Measurements from ENCODE around the gene THADA.

The THADA gene

GRCh38 chr2:43258547-43259156 lies 337.2 kb downstream of the THADA start:
- H3K36me3 ChIP-seq (ENCODE audit: low read length) = no peaks in the 10 kb centered on the region
- no peak overlapping the region for H2AFZ ChIP-seq (ENCODE audit: low read depth, low read length, severe bottlenecking)
- no peaks in the 10 kb centered on the region for H3K9me2 ChIP-seq (replicated peaks; ENCODE audit: insufficient read depth, low read length)
- H3K9ac ChIP-seq (ENCODE audit: low read length) = no peak overlapping the region
- H3F3A ChIP-seq (ENCODE audit: insufficient read depth) = no peaks in the 10 kb centered on the region
- H4K20me1 ChIP-seq (ENCODE audit: low read depth, low read length) = no peaks in the 10 kb centered on the region
- H3K27me3 ChIP-seq (ENCODE audit: low read length) = no peaks in the 10 kb centered on the region
- no peaks in the 10 kb centered on the region for H3K9me3 ChIP-seq (ENCODE audit: insufficient read depth, low read length)
- no peak overlapping the region for H3K4me2 ChIP-seq (ENCODE audit: low read depth, low read length, poor library complexity, severe bottlenecking)
- H3K27ac ChIP-seq (ENCODE audit: low read depth, low read length) = no peak overlapping the region
- H3K4me3 ChIP-seq (ENCODE audit: insufficient read depth, low read length, poor library complexity, severe bottlenecking) = no peak overlapping the region
- no peaks in the 10 kb centered on the region for H3K79me2 ChIP-seq (ENCODE audit: insufficient read depth, low read length)
- no peak for TF ChIP-seq EZH2phosphoT487 (conservative IDR thresholded peaks at IDR 0.05; ENCODE audit: low read length)
- TF ChIP-seq CTCF (IDR thresholded peaks at IDR 0.05; ENCODE audit: insufficient read depth, low read length, poor library complexity, severe bottlenecking) = no peak

GRCh38 chr2:43255296-43255910 lies 340.4 kb downstream of the THADA start:
- Histone ChIP-seq H3K9me2 (replicated peaks; ENCODE audit: insufficient read depth, low read length) (no peaks in the 10 kb centered on the region), H3K9ac (ENCODE audit: low read length) (no peak overlapping the region), H2AFZ (ENCODE audit: low read depth, low read length, severe bottlenecking) (no peak overlapping the region), H4K20me1 (ENCODE audit: low read depth, low read length) (no peaks in the 10 kb centered on the region), H3F3A (ENCODE audit: insufficient read depth) (no peaks in the 10 kb centered on the region), H3K27ac (ENCODE audit: low read depth, low read length) (no peak overlapping the region), H3K9me3 (ENCODE audit: insufficient read depth, low read length) (no peaks in the 10 kb centered on the region), H3K36me3 (ENCODE audit: low read length) (no peaks in the 10 kb centered on the region), H3K4me3 (ENCODE audit: insufficient read depth, low read length, poor library complexity, severe bottlenecking) (no peak overlapping the region), H3K4me2 (ENCODE audit: low read depth, low read length, poor library complexity, severe bottlenecking) (no peak overlapping the region), H3K79me2 (ENCODE audit: insufficient read depth, low read length) (no peaks in the 10 kb centered on the region), H3K27me3 (ENCODE audit: low read length) (no peaks in the 10 kb centered on the region)
- TF ChIP-seq CTCF (IDR thresholded peaks at IDR 0.05; ENCODE audit: insufficient read depth, low read length, poor library complexity, severe bottlenecking) (no peak), EZH2phosphoT487 (conservative IDR thresholded peaks at IDR 0.05; ENCODE audit: low read length) (no peak)

GRCh38 chr2:43254331-43254730 lies 341.5 kb downstream of the THADA start:
- no peak overlapping the region for H3K4me2 ChIP-seq (ENCODE audit: low read depth, low read length, poor library complexity, severe bottlenecking)
- TF ChIP-seq CTCF (IDR thresholded peaks at IDR 0.05; ENCODE audit: insufficient read depth, low read length, poor library complexity, severe bottlenecking) (no peak), EZH2phosphoT487 (conservative IDR thresholded peaks at IDR 0.05; ENCODE audit: low read length) (no peak)
- no peaks in the 10 kb centered on the region for H3K79me2 ChIP-seq (ENCODE audit: insufficient read depth, low read length)
- H3F3A ChIP-seq (ENCODE audit: insufficient read depth) = no peaks in the 10 kb centered on the region
- no peaks in the 10 kb centered on the region for H3K36me3 ChIP-seq (ENCODE audit: low read length)
- no peaks in the 10 kb centered on the region for H3K9me2 ChIP-seq (replicated peaks; ENCODE audit: insufficient read depth, low read length)
- no peak overlapping the region for H3K4me3 ChIP-seq (ENCODE audit: insufficient read depth, low read length, poor library complexity, severe bottlenecking)
- H2AFZ ChIP-seq (ENCODE audit: low read depth, low read length, severe bottlenecking) = no peak overlapping the region
- no peak overlapping the region for H3K9ac ChIP-seq (ENCODE audit: low read length)
- no peaks in the 10 kb centered on the region for H4K20me1 ChIP-seq (ENCODE audit: low read depth, low read length)
- no peaks in the 10 kb centered on the region for H3K9me3 ChIP-seq (ENCODE audit: insufficient read depth, low read length)
- H3K27ac ChIP-seq (ENCODE audit: low read depth, low read length) = no peak overlapping the region
- no peaks in the 10 kb centered on the region for H3K27me3 ChIP-seq (ENCODE audit: low read length)
